ENCODE measurements around the gene SPTAN1.
"Not testable (repeated sequence)": the region's sequence is repeated elsewhere in the genome, so short reads cannot be mapped to it uniquely, and the experiment has no call there.

Gene SPTAN1

GRCh38 chr9:128552744-128553440 is 505 bp downstream of the SPTAN1 start:
- no peak for FAIRE-seq
- peak; percentile 27 for DNase-seq (ENCODE audit: insufficient read length, low spot score)

- DNase-seq (ENCODE audit: insufficient read length, low spot score) (no peak), FAIRE-seq (no peak)
Observed at GRCh38 chr9:128553728-128554127, 1.3 kb downstream of the SPTAN1 start.

GRCh38 chr9:128554155-128554862 is 1.9 kb downstream of the SPTAN1 start:
- FAIRE-seq (no peak), DNase-seq (ENCODE audit: insufficient read length, low spot score) (no peak)

GRCh38 chr9:128555180-128555721 is 2.9 kb downstream of the SPTAN1 start:
- DNase-seq (ENCODE audit: insufficient read length, low spot score) (no peak), FAIRE-seq (no peak)

- FAIRE-seq: no peak
- no peak for DNase-seq (ENCODE audit: insufficient read length, low spot score)
Observed at GRCh38 chr9:128556276-128556675, 3.9 kb downstream of the SPTAN1 start.

GRCh38 chr9:128556926-128557634 is 4.7 kb downstream of the SPTAN1 start:
- FAIRE-seq: no peak

GRCh38 chr9:128558431-128559310 is 6.3 kb downstream of the SPTAN1 start:
- peak; percentile 91 for FAIRE-seq
- DNase-seq (ENCODE audit: insufficient read length, low spot score): peak; percentile 54

More at GRCh38 chr9:128556926-128557634, 4.7 kb downstream of the SPTAN1 start:
- no peak for DNase-seq (ENCODE audit: insufficient read length, low spot score)

- FAIRE-seq (no peak), DNase-seq (ENCODE audit: insufficient read length, low spot score) (no peak)
Observed at GRCh38 chr9:128565578-128565977, 13.2 kb downstream of the SPTAN1 start.

GRCh38 chr9:128568470-128569078 is 16.2 kb downstream of the SPTAN1 start:
- no peak for DNase-seq (ENCODE audit: insufficient read length, low spot score)
- FAIRE-seq: no peak

GRCh38 chr9:128575469-128575868 is 23.1 kb downstream of the SPTAN1 start:
- no peak for FAIRE-seq

GRCh38 chr9:128575916-128576315 is 23.5 kb downstream of the SPTAN1 start:
- DNase-seq (ENCODE audit: insufficient read length, low spot score): no peak
- no peak for FAIRE-seq

More at GRCh38 chr9:128575469-128575868, 23.1 kb downstream of the SPTAN1 start:
- DNase-seq (ENCODE audit: insufficient read length, low spot score): no peak

- no peak for FAIRE-seq
- DNase-seq (ENCODE audit: insufficient read length, low spot score): no peak
Observed at GRCh38 chr9:128577206-128577605, 24.8 kb downstream of the SPTAN1 start.

GRCh38 chr9:128579194-128579593 is 26.8 kb downstream of the SPTAN1 start:
- DNase-seq (ENCODE audit: insufficient read length, low spot score) (no peak), FAIRE-seq (no peak)

GRCh38 chr9:128580731-128581130 is 28.3 kb downstream of the SPTAN1 start:
- DNase-seq (ENCODE audit: insufficient read length, low spot score): no peak
- FAIRE-seq: no peak

GRCh38 chr9:128585155-128585554 is 32.8 kb downstream of the SPTAN1 start:
- not testable (repeated sequence) for FAIRE-seq; DNase-seq (ENCODE audit: insufficient read length, low spot score)

- DNase-seq (ENCODE audit: insufficient read length, low spot score); FAIRE-seq: not testable (repeated sequence)
Observed at GRCh38 chr9:128586934-128587333, 34.5 kb downstream of the SPTAN1 start.

- DNase-seq (ENCODE audit: insufficient read length, low spot score) (no peak), FAIRE-seq (peak; percentile 39)
Observed at GRCh38 chr9:128587453-128587852, 35.1 kb downstream of the SPTAN1 start.

- DNase-seq (ENCODE audit: insufficient read length, low spot score): no peak
- FAIRE-seq: no peak
Observed at GRCh38 chr9:128588581-128589233, 36.3 kb downstream of the SPTAN1 start.

- FAIRE-seq: no peak
Observed at GRCh38 chr9:128593039-128593438, 40.7 kb downstream of the SPTAN1 start.

More at GRCh38 chr9:128593039-128593438, 40.7 kb downstream of the SPTAN1 start:
- no peak for DNase-seq (ENCODE audit: insufficient read length, low spot score)

Measured in GM19239 (cell line).